KOPT-K1 (cell line): ENCODE measurements around the gene CCDC30.
"Not testable (repeated sequence)": the region's sequence is repeated elsewhere in the genome, so short reads cannot be mapped to it uniquely, and the experiment has no call there.

ENCODE experiments used
- H3K27ac ChIP-seq: fragments of 200-600 bp; sonication (generic); 2 replicates; pipeline ENCODE4 v1.5.1; 2016; ENCODE audit warnings: antibody characterized with exemption, mild to moderate bottlenecking, low read depth, low read length; ENCODE audit not compliant: poor library complexity, severe bottlenecking
- H3K36me3 ChIP-seq: fragments of 200-600 bp; sonication (generic); 2 replicates; pipeline ENCODE4 v1.5.1; 2017; ENCODE audit warnings: antibody characterized with exemption, mild to moderate bottlenecking, low read length, moderate library complexity; ENCODE audit not compliant: insufficient read depth
- H3K9me3 ChIP-seq: fragments of 200-600 bp; sonication (generic); 2 replicates; pipeline ENCODE4 v1.5.1; 2017; ENCODE audit warnings: antibody characterized with exemption, low read length, mild to moderate bottlenecking; ENCODE audit not compliant: insufficient read depth, poor library complexity, severe bottlenecking

The CCDC30 gene

GRCh38 chr1:42476605-42477004 lies 13.5 kb downstream of the CCDC30 start:
- Histone ChIP-seq H3K27ac (no peak overlapping the region), H3K9me3 (no peaks in the 10 kb centered on the region), H3K36me3 (no peaks in the 10 kb centered on the region)

- H3K36me3 ChIP-seq, H3K27ac ChIP-seq, H3K9me3 ChIP-seq: not testable (repeated sequence)
These were observed 14.3 kb downstream of the CCDC30 start for GRCh38 chr1:42477354-42477753.

- Histone ChIP-seq H3K9me3 (no peaks in the 10 kb centered on the region), H3K36me3 (no peaks in the 10 kb centered on the region), H3K27ac (no peak overlapping the region)
These were observed 14.7 kb downstream of the CCDC30 start for GRCh38 chr1:42477775-42478174.

GRCh38 chr1:42479621-42480020 lies 16.5 kb downstream of the CCDC30 start:
- Histone ChIP-seq H3K9me3 (no peaks in the 10 kb centered on the region), H3K36me3 (no peaks in the 10 kb centered on the region), H3K27ac (no peak overlapping the region)

GRCh38 chr1:42480921-42481320 lies 17.8 kb downstream of the CCDC30 start:
- Histone ChIP-seq H3K9me3 (no peaks in the 10 kb centered on the region), H3K36me3 (no peaks in the 10 kb centered on the region), H3K27ac (no peak overlapping the region)

- no peaks in the 10 kb centered on the region for H3K9me3 ChIP-seq
- no peak overlapping the region for H3K27ac ChIP-seq
These were observed 19.6 kb downstream of the CCDC30 start for GRCh38 chr1:42482635-42483153.

GRCh38 chr1:42484382-42484781 lies 21.3 kb downstream of the CCDC30 start:
- no peak overlapping the region for H3K27ac ChIP-seq

More at GRCh38 chr1:42482635-42483153, 19.6 kb downstream of the CCDC30 start:
- H3K36me3 ChIP-seq: no peaks in the 10 kb centered on the region

GRCh38 chr1:42490237-42490636 lies 27.2 kb downstream of the CCDC30 start:
- no peak overlapping the region for H3K27ac ChIP-seq
- H3K36me3 ChIP-seq: no peaks in the 10 kb centered on the region
- H3K9me3 ChIP-seq: peaks cover 4% of the 10 kb centered on the region

More at GRCh38 chr1:42484382-42484781, 21.3 kb downstream of the CCDC30 start:
- H3K36me3 ChIP-seq: no peaks in the 10 kb centered on the region
- H3K9me3 ChIP-seq: no peaks in the 10 kb centered on the region

GRCh38 chr1:42502031-42502430 lies 38.9 kb downstream of the CCDC30 start:
- not testable (repeated sequence) for H3K36me3 ChIP-seq, H3K27ac ChIP-seq
- H3K9me3 ChIP-seq: peaks cover 43% of the 10 kb centered on the region

GRCh38 chr1:42504535-42505128 lies 41.5 kb downstream of the CCDC30 start:
- Histone ChIP-seq H3K27ac (no peak overlapping the region), H3K36me3 (no peaks in the 10 kb centered on the region), H3K9me3 (peaks cover 67% of the 10 kb centered on the region)

GRCh38 chr1:42506576-42506975 lies 43.5 kb downstream of the CCDC30 start:
- H3K9me3 ChIP-seq: peaks cover 76% of the 10 kb centered on the region
- no peak overlapping the region for H3K27ac ChIP-seq
- no peaks in the 10 kb centered on the region for H3K36me3 ChIP-seq

- not testable (repeated sequence) for H3K36me3 ChIP-seq, H3K27ac ChIP-seq
- H3K9me3 ChIP-seq: peaks cover 65% of the 10 kb centered on the region
These were observed 48.6 kb downstream of the CCDC30 start for GRCh38 chr1:42511581-42512155.

- H3K9me3 ChIP-seq: peaks cover 35% of the 10 kb centered on the region
- no peak overlapping the region for H3K27ac ChIP-seq
- no peaks in the 10 kb centered on the region for H3K36me3 ChIP-seq
These were observed 55.8 kb downstream of the CCDC30 start for GRCh38 chr1:42518908-42519307.

GRCh38 chr1:42523171-42523570 lies 60.1 kb downstream of the CCDC30 start:
- Histone ChIP-seq H3K9me3 (peaks cover 33% of the 10 kb centered on the region), H3K36me3 (no peaks in the 10 kb centered on the region), H3K27ac (no peak overlapping the region)

GRCh38 chr1:42524330-42524729 lies 61.2 kb downstream of the CCDC30 start:
- peaks cover 21% of the 10 kb centered on the region for H3K9me3 ChIP-seq
- H3K36me3 ChIP-seq: no peaks in the 10 kb centered on the region
- no peak overlapping the region for H3K27ac ChIP-seq

- no peaks in the 10 kb centered on the region for H3K36me3 ChIP-seq
- H3K27ac ChIP-seq: peak overlapping the region; percentile 32
- H3K9me3 ChIP-seq: no peaks in the 10 kb centered on the region
These were observed 66.7 kb downstream of the CCDC30 start for GRCh38 chr1:42529724-42530181.
